ENCODE data around the gene TBC1D14. TPM values are rescaled to one million over a fixed set of nuclear protein-coding genes. Genes with fewer than 3 reads are reported as not detected.

The TBC1D14 gene
- 47.2 and 47.3 TPM in 2 replicates for total RNA-seq

- Mint-ChIP-seq H3K27me3 (no peaks in the 10 kb centered on the region), H3K27ac (peak within 1 kb of the TSS; percentile 95), H3K36me3 (ENCODE audit: low read depth) (peaks cover 2% of the 10 kb centered on the region), H3K9me3 (no peaks in the 10 kb centered on the region), H3K4me3 (peak within 1 kb of the TSS; percentile 96), H3K4me1 (peaks cover 47% of the 10 kb centered on the region)
- intact Hi-C loops (cut with micrococcal nuclease): loop anchor here (1.0 to 5.0 kb wide), 5 partner anchors 8 to 159 kb away; partner anchors contain the start of gene GRPEL1
- peak; percentile 95 for DNase-seq
Measured at GRCh38 chr4:6909113-6909969, at the start of gene TBC1D14. TSS of gene TBC1D14 (plus strand) at chr4:6909826. CDS start at chr4:6923390, 13,564 bp downstream.

DNA sequence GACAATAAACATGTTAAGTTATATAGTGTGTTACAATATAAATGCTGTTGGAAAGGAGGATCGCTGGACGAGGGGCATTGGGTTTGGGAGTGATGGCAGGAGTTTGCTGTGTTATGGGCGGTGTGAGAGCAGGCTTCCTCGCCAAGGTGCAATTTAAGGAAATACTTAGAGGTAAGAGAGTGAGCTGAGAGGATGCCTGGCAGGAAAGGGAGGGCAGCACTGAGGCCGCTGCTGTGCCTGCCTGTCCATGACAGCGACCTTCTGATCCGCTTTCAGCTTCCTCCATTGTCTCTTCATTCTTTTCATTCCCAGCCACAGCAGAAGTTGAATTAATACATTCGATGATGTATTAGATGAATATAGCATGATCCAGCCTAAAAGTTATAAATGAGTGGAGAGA, 41.2 kb upstream of the TBC1D14 start:
- DNase-seq: no peak
- H3K36me3 Mint-ChIP-seq (ENCODE audit: low read depth): peaks cover 20% of the 10 kb centered on the region
- no peaks in the 10 kb centered on the region for H3K9me3 Mint-ChIP-seq
- intact Hi-C loops (cut with micrococcal nuclease): no loop called here
- no peak overlapping the region for H3K4me3 Mint-ChIP-seq
- no peaks in the 10 kb centered on the region for H3K27me3 Mint-ChIP-seq
- peaks cover 2% of the 10 kb centered on the region for H3K4me1 Mint-ChIP-seq
- H3K27ac Mint-ChIP-seq: no peak overlapping the region

DNA sequence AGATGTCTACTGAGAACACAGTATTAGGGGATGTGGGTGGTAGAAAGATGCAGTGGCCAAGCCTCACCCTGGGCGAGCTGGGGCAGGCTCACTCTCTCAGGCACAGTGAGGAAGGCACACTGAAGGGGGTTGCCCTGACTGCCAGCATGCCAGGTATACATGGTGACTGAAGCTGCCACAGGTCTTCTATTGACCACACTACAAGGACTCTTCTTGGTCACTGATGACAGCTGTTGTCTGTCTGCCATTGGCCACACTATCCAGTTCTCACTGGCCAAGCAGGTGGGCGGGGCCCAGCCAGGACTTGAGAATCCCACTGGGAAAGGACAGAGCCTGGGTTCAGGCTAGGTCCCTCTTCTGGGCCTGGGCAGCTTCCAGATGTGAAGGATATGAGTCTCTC, 39.7 kb upstream of the TBC1D14 start:
- H3K9me3 Mint-ChIP-seq: no peaks in the 10 kb centered on the region

DNA sequence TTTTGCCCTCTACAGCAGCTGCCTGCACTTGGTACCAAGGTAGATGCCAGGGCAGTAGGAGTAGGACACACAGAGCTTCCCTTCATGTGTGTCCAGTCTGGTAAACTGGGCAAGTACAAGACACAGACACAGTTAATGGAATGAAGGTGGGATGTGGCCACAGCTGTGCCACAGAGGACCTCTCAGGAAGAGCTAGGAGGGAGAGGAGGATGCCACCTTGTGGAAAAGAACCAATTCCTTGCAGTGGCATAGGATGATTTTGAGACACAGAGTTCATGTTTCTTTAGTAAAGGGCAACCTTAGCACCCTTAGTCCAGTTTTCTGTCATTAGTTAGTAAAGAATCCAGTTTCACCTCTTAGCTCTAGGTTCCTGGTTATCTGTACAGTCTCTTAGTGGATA, 36.3 kb upstream of the TBC1D14 start:
- H3K27me3 Mint-ChIP-seq: no peaks in the 10 kb centered on the region
- no peaks in the 10 kb centered on the region for H3K9me3 Mint-ChIP-seq
- H3K36me3 Mint-ChIP-seq (ENCODE audit: low read depth): peaks cover 27% of the 10 kb centered on the region
- intact Hi-C loops (cut with micrococcal nuclease): loop anchor here (5.0 kb wide), 1 partner anchor 91 kb away; the partner anchor contains the start of gene KIAA0232
- peaks cover 3% of the 10 kb centered on the region for H3K4me1 Mint-ChIP-seq
- DNase-seq: no peak
- no peak overlapping the region for H3K4me3 Mint-ChIP-seq
- no peak overlapping the region for H3K27ac Mint-ChIP-seq

More for the DNA sequence above, 39.7 kb upstream of the TBC1D14 start:
- Mint-ChIP-seq H3K27ac (no peak overlapping the region), H3K4me1 (peaks cover 5% of the 10 kb centered on the region), H3K36me3 (ENCODE audit: low read depth) (peaks cover 21% of the 10 kb centered on the region), H3K27me3 (no peaks in the 10 kb centered on the region), H3K4me3 (no peak overlapping the region)
- intact Hi-C loops (cut with micrococcal nuclease): loop anchor here (5.0 kb wide), 1 partner anchor 88 kb away; the partner anchor contains the start of gene KIAA0232
- no peak for DNase-seq

GRCh38 chr4:6873792-6874461, 35.7 kb upstream of the TBC1D14 start:
- Mint-ChIP-seq H3K27me3 (no peaks in the 10 kb centered on the region), H3K4me1 (peaks cover 4% of the 10 kb centered on the region), H3K27ac (no peak overlapping the region), H3K36me3 (ENCODE audit: low read depth) (peaks cover 32% of the 10 kb centered on the region), H3K9me3 (no peaks in the 10 kb centered on the region), H3K4me3 (no peak overlapping the region)
- intact Hi-C loops (cut with micrococcal nuclease): loop anchor here (1.0 to 5.0 kb wide), 5 partner anchors 92 to 234 kb away; partner anchors contain the start of genes KIAA0232 and MRFAP1
- peak; percentile 93 for DNase-seq

- Mint-ChIP-seq H3K4me3 (no peak overlapping the region), H3K4me1 (peaks cover 7% of the 10 kb centered on the region), H3K36me3 (ENCODE audit: low read depth) (peaks cover 37% of the 10 kb centered on the region), H3K9me3 (no peaks in the 10 kb centered on the region), H3K27me3 (no peaks in the 10 kb centered on the region), H3K27ac (no peak overlapping the region)
- intact Hi-C loops (cut with micrococcal nuclease): loop anchor here (1.0 to 5.0 kb wide), 5 partner anchors 93 to 235 kb away; partner anchors contain the start of genes KIAA0232 and MRFAP1
- DNase-seq: no peak
Measured at GRCh38 chr4:6874981-6875380, 34.6 kb upstream of the TBC1D14 start.

DNA sequence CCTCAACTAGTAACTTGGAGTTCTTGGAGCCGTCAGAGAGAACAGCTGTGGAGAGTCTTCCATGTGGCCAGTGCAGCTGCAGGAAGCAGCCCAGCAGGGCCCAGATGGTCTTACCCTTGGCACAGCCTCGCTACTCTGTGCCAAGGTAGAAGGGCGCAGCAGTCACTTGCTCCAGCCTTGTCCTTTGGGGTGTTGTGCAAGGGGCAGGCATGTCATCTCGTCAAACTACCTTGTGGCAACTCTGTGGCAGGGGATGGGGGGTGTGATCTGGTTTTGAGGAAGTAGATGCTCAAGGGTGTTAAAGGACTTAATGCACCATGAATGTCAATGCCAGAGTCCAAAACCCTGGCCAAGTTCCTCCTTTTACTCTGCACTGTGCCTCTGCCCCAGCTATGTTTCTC, 34.2 kb upstream of the TBC1D14 start:
- Mint-ChIP-seq H3K4me1 (peaks cover 7% of the 10 kb centered on the region), H3K36me3 (ENCODE audit: low read depth) (peaks cover 40% of the 10 kb centered on the region), H3K4me3 (no peak overlapping the region), H3K9me3 (no peaks in the 10 kb centered on the region), H3K27me3 (no peaks in the 10 kb centered on the region), H3K27ac (no peak overlapping the region)
- intact Hi-C loops (cut with micrococcal nuclease): loop anchor here (2.0 kb wide), 1 partner anchor 201 kb away; a partner anchor contains a TSS
- no peak for DNase-seq

DNA sequence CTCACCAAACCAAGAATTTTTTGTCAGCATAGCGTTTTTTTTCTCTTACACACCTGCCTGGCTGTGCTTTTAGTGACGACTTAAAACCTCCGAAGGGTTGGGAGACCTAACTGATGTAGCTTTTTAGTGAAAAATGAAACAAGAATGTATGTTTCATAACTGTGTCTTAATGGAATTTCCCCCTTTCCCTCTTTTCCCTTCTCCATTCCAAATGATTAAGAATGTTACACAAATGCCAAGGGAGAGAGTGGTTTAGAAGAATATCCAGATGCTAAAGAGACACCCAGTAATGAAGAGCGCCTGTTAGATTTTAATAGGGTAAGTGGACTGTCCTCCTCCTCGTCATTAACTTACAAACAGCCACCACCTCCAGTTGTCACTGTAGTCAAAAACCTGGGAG, 33.2 kb upstream of the TBC1D14 start:
- intact Hi-C loops (cut with micrococcal nuclease): no loop called here
- Mint-ChIP-seq H3K27ac (no peak overlapping the region), H3K4me3 (no peak overlapping the region), H3K36me3 (ENCODE audit: low read depth) (peaks cover 47% of the 10 kb centered on the region), H3K4me1 (peaks cover 7% of the 10 kb centered on the region), H3K27me3 (no peaks in the 10 kb centered on the region), H3K9me3 (no peaks in the 10 kb centered on the region)
- DNase-seq: no peak

DNA sequence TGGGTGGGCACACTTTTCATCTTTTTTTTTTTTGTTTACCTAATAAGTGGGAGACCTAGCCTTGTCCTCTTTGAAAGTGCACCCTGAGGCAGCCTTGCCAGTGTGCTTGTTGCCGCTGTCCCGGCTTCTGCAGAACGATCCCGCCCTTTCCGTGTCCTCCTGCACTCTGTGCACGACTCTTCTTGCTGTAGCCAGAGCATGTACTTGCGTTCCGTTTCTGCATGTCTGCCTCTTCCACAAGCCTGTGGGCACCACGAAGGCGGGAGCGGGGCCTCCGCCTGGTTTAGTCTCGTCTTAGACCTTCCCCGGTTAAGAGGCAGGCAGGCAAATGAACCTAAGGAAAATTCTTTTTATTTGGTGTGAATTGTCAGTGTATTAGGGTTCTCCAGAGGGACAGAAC, 32.6 kb upstream of the TBC1D14 start:
- DNase-seq: no peak
- H3K36me3 Mint-ChIP-seq (ENCODE audit: low read depth): peaks cover 52% of the 10 kb centered on the region
- no peaks in the 10 kb centered on the region for H3K9me3 Mint-ChIP-seq
- no peaks in the 10 kb centered on the region for H3K27me3 Mint-ChIP-seq
- no peak overlapping the region for H3K27ac Mint-ChIP-seq
- H3K4me1 Mint-ChIP-seq: peaks cover 7% of the 10 kb centered on the region
- H3K4me3 Mint-ChIP-seq: no peak overlapping the region
- intact Hi-C loops (cut with micrococcal nuclease): no loop called here

GRCh38 chr4:6878451-6879059, 31.1 kb upstream of the TBC1D14 start:
- no peaks in the 10 kb centered on the region for H3K9me3 Mint-ChIP-seq
- no peak overlapping the region for H3K4me3 Mint-ChIP-seq
- no peak for DNase-seq
- no peaks in the 10 kb centered on the region for H3K27me3 Mint-ChIP-seq
- peaks cover 57% of the 10 kb centered on the region for H3K36me3 Mint-ChIP-seq (ENCODE audit: low read depth)
- intact Hi-C loops (cut with micrococcal nuclease): no loop called here
- H3K4me1 Mint-ChIP-seq: peaks cover 7% of the 10 kb centered on the region
- no peak overlapping the region for H3K27ac Mint-ChIP-seq

- intact Hi-C loops (cut with micrococcal nuclease): no loop called here
- peaks cover 51% of the 10 kb centered on the region for H3K36me3 Mint-ChIP-seq (ENCODE audit: low read depth)
- no peak overlapping the region for H3K27ac Mint-ChIP-seq
Measured at GRCh38 chr4:6880691-6881090, 28.9 kb upstream of the TBC1D14 start.

DNA sequence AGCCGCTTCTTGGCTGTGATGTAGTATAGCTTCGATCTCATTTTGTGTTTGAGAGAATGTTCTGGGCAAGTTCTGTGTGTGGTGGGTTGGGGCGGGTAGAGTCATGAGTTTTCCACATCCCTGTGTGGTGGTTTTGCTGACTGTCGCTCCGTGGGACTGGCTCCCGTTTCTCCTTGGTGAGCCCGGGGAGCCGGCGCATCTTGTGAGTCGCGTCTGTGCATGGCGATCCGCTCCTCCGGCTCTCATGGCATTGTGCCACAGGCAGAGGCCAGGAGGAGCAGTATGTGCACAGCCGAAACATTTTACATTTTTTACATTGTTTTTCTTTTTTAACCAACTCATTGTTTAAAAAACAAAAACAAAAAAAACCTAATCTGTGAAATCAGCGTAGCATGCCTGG, 27.7 kb upstream of the TBC1D14 start:
- Mint-ChIP-seq H3K27me3 (no peaks in the 10 kb centered on the region), H3K4me1 (peaks cover 4% of the 10 kb centered on the region), H3K27ac (no peak overlapping the region), H3K4me3 (no peak overlapping the region), H3K9me3 (no peaks in the 10 kb centered on the region), H3K36me3 (ENCODE audit: low read depth) (peaks cover 45% of the 10 kb centered on the region)
- DNase-seq: no peak
- intact Hi-C loops (cut with micrococcal nuclease): no loop called here

More at GRCh38 chr4:6880691-6881090, 28.9 kb upstream of the TBC1D14 start:
- Mint-ChIP-seq H3K27me3 (no peaks in the 10 kb centered on the region), H3K9me3 (no peaks in the 10 kb centered on the region), H3K4me3 (no peak overlapping the region), H3K4me1 (peaks cover 4% of the 10 kb centered on the region)
- DNase-seq: no peak

- H3K4me1 Mint-ChIP-seq: no peaks in the 10 kb centered on the region
- no peak overlapping the region for H3K27ac Mint-ChIP-seq
- no peak for DNase-seq
- intact Hi-C loops (cut with micrococcal nuclease): no loop called here
- H3K27me3 Mint-ChIP-seq: no peaks in the 10 kb centered on the region
- no peaks in the 10 kb centered on the region for H3K9me3 Mint-ChIP-seq
- no peak overlapping the region for H3K4me3 Mint-ChIP-seq
- peaks cover 25% of the 10 kb centered on the region for H3K36me3 Mint-ChIP-seq (ENCODE audit: low read depth)
Measured at GRCh38 chr4:6884341-6884870, 25.2 kb upstream of the TBC1D14 start.

Measured in activated CD4-positive, alpha-beta T cell treated with anti-CD3 and anti-CD28 coated beads, Interleukin-2, amount 10 ng/mL, durations not matched to agents 24 days and 14 days (primary cell).